Neural cell (in vitro differentiated cells): ENCODE results near the gene FBXO11. TPM values are rescaled to one million over a fixed set of nuclear protein-coding genes. Genes with fewer than 3 reads are reported as not detected.
A peak's percentile ranks its signal among the peaks of the same experiment; 100 is the strongest.
"Not testable (repeated sequence)": the region's sequence is repeated elsewhere in the genome, so short reads cannot be mapped to it uniquely, and the experiment has no call there.

Source experiments
- H2AFZ ChIP-seq: fragments of 200-600, 300-800 bp; sonication (generic), shearing (Covaris generic); 2 replicates; pipeline ENCODE4 v1.6.0; 2014; ENCODE audit warnings: low read depth, mild to moderate bottlenecking, antibody characterized with exemption, low read length, moderate library complexity
- H3F3A ChIP-seq: fragments of 200-600 bp; shearing (Covaris generic); 2 replicates; pipeline ENCODE4 v1.6.1; 2016; ENCODE audit warnings: mild to moderate bottlenecking, moderate library complexity, mixed read lengths, antibody characterized with exemption, low read length; ENCODE audit not compliant: insufficient read depth, poor library complexity, severe bottlenecking
- H3K27ac ChIP-seq: fragments of 200-600, 300-800 bp; sonication (generic), shearing (Covaris generic); 2 replicates; pipeline ENCODE4 v1.5.1; 2014; ENCODE audit warnings: mild to moderate bottlenecking, low read length, moderate library complexity
- H3K27me3 ChIP-seq: fragments of 300-800, 200-600 bp; sonication (generic), shearing (Covaris generic); 2 replicates; pipeline ENCODE4 v1.6.0; 2014; ENCODE audit warnings: mild to moderate bottlenecking, low read depth, low read length, moderate library complexity; ENCODE audit not compliant: insufficient read depth
- H3K36me3 ChIP-seq: fragments of 300-800, 200-600 bp; sonication (generic), shearing (Covaris generic); 2 replicates; pipeline ENCODE4 v1.5.1; 2014; ENCODE audit warnings: mild to moderate bottlenecking, antibody characterized with exemption, low read length, moderate library complexity; ENCODE audit not compliant: insufficient read depth
- H3K4me2 ChIP-seq: fragments of 300-800, 200-600 bp; sonication (generic), shearing (Covaris generic); 2 replicates; pipeline ENCODE4 v1.6.0; 2014; ENCODE audit warnings: mild to moderate bottlenecking, low read length
- H3K4me3 ChIP-seq: fragments of 300-800, 200-600 bp; sonication (generic), shearing (Covaris generic); 2 replicates; pipeline ENCODE4 v1.5.1; 2014; ENCODE audit warnings: mild to moderate bottlenecking, low read length, moderate library complexity
- H3K79me2 ChIP-seq: fragments of 200-600 bp; shearing (Covaris generic); replicated peaks from 2 replicates; pipeline ENCODE4 v1.6.0; 2014; ENCODE audit warnings: mild to moderate bottlenecking, low read length, moderate library complexity; ENCODE audit not compliant: insufficient read depth
- H3K9ac ChIP-seq: fragments of 300-800, 200-600 bp; sonication (generic), shearing (Covaris generic); 2 replicates; pipeline ENCODE4 v1.6.1; 2016; ENCODE audit warnings: mild to moderate bottlenecking, low read length, mixed read lengths
- H3K9me2 ChIP-seq: fragments of 200-600 bp; shearing (Covaris generic); 2 replicates; pipeline ENCODE4 v1.6.1; 2016; ENCODE audit warnings: mild to moderate bottlenecking, low read length, mixed read lengths; ENCODE audit not compliant: insufficient read depth
- H3K9me3 ChIP-seq: fragments of 200-600, 300-800 bp; sonication (generic), shearing (Covaris generic); 2 replicates; pipeline ENCODE4 v1.6.1; 2016; ENCODE audit warnings: mild to moderate bottlenecking, mixed run types, low read length, moderate library complexity, mixed read lengths
- H4K20me1 ChIP-seq: fragments of 200-600 bp; shearing (Covaris generic); 2 replicates; pipeline ENCODE4 v1.6.1; 2016; ENCODE audit warnings: mild to moderate bottlenecking, mixed run types; ENCODE audit not compliant: insufficient read depth
- CTCF ChIP-seq: fragments of 450-650 bp; IDR thresholded peaks from 2 replicates; pipeline ENCODE4 v1.5.1; 2014; ENCODE audit warnings: antibody characterized with exemption, mild to moderate bottlenecking, moderate library complexity; ENCODE audit not compliant: poor library complexity, severe bottlenecking
- EP300 ChIP-seq: fragments of 450-650 bp; conservative IDR thresholded peaks from 2 replicates; pipeline ENCODE4 v1.6.1; 2014; ENCODE audit warnings: antibody characterized with exemption, mild to moderate bottlenecking, moderate library complexity; ENCODE audit not compliant: poor library complexity, severe bottlenecking
- EZH2 ChIP-seq: fragments of 200-600, 300-800 bp; shearing (Covaris generic), sonication (generic); IDR thresholded peaks from 2 replicates; pipeline ENCODE4 v1.6.1; 2014; ENCODE audit warnings: antibody characterized with exemption, low read length, borderline replicate concordance, mild to moderate bottlenecking; ENCODE audit not compliant: insufficient read depth, poor library complexity, severe bottlenecking
- MXI1 ChIP-seq: fragments of 450-650 bp; conservative IDR thresholded peaks from 2 replicates; pipeline ENCODE4 v1.6.1; 2014; ENCODE audit warnings: antibody characterized with exemption, mild to moderate bottlenecking; ENCODE audit not compliant: poor library complexity, severe bottlenecking
- POLR2AphosphoS5 ChIP-seq: IDR thresholded peaks from 2 replicates; pipeline ENCODE4 v1.6.1; 2012
- RAD21 ChIP-seq: fragments of 450-650 bp; conservative IDR thresholded peaks from 2 replicates; pipeline ENCODE4 v1.6.1; 2014; ENCODE audit warnings: antibody characterized with exemption, mild to moderate bottlenecking, moderate library complexity
- REST ChIP-seq: IDR thresholded peaks from 2 replicates; pipeline ENCODE4 v1.6.1; 2012; ENCODE audit warnings: borderline replicate concordance
- SMC3 ChIP-seq: fragments of 450-650 bp; conservative IDR thresholded peaks from 2 replicates; pipeline ENCODE4 v1.6.1; 2014; ENCODE audit warnings: antibody characterized with exemption, mild to moderate bottlenecking, moderate library complexity; ENCODE audit not compliant: poor library complexity
- TAF1 ChIP-seq: IDR thresholded peaks from 2 replicates; pipeline ENCODE4 v1.6.1; 2012; ENCODE audit warnings: low read depth
- polyA plus RNA-seq: library from polyadenylated mRNA; depleted of rRNA; stranded (reverse); fragments of >200 nt; gene quantifications from 2 replicates; pipeline ENCODE4 v1.2.3, GENCODE V29; 2014

FBXO11 gene
- polyA plus RNA-seq, 1 donor from 2014 or later, result 132 TPM

GRCh38 chr2:47903781-47904490, 2.4 kb downstream of the FBXO11 start:
- Histone ChIP-seq H3K79me2 (peaks cover 59% of the 10 kb centered on the region), H4K20me1 (peaks cover 31% of the 10 kb centered on the region), H3K27ac (peak overlapping the region; percentile 98)

DNA sequence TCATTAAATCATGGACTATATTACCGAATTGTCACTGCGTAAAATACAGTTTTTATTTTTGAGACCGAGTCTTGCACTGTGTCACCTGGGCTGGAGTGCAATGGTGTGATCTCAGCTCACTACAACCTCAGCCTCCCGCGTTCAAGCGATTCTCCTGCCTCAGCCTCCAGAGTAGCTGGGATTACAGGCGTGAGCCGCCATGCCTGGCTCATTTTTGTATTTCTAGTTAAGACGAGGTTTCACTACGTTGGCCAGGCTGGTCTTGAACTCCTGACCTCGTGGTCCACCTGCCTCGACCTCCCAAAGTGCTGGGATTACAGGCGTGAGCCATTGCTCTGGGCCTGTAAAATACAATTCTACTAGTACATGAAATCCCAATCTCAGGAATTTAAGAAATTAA, 4.4 kb downstream of the FBXO11 start:
- H3K79me2 ChIP-seq, result peaks cover 78% of the 10 kb centered on the region
- H3K4me3 ChIP-seq, result peak overlapping the region; percentile 92
- H4K20me1 ChIP-seq, result peaks cover 31% of the 10 kb centered on the region
- H3K27ac ChIP-seq, H3K36me3 ChIP-seq, H3F3A ChIP-seq, H3K9me3 ChIP-seq, H3K27me3 ChIP-seq, H2AFZ ChIP-seq, H3K9ac ChIP-seq, H3K9me2 ChIP-seq: not testable (repeated sequence)
- peak overlapping the region; percentile 86 for H3K4me2 ChIP-seq

More at GRCh38 chr2:47903781-47904490, 2.4 kb downstream of the FBXO11 start:
- Histone ChIP-seq H3K9me3 (no peaks in the 10 kb centered on the region), H3K36me3 (no peaks in the 10 kb centered on the region), H3F3A (no peaks in the 10 kb centered on the region), H3K9me2 (no peaks in the 10 kb centered on the region), H3K27me3 (no peaks in the 10 kb centered on the region), H3K9ac (peak overlapping the region; percentile 99), H3K4me2 (peak overlapping the region; percentile 86), H2AFZ (no peak overlapping the region), H3K4me3 (peak overlapping the region; percentile 92)
- no peak for TF ChIP-seq MXI1
- TF ChIP-seq SMC3, result peak; percentile 10
- TF ChIP-seq CTCF, result no peak

DNA sequence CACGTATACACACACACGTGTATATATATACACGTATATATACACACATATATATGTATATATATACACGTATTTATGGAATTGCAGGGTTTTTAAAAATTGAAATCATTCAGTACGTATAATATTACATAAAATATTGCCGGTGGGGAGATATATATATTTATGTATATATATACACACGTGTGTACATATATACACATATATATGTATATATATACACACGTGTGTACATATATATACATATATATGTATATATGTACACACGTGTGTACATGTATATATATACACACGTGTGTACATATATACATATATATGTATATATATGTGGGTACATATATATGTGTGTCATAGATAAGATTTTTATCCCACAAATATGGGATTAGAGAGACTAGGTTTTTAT, 5.4 kb downstream of the FBXO11 start:
- Histone ChIP-seq H3K4me2 (no peak overlapping the region), H3K79me2 (peaks cover 88% of the 10 kb centered on the region), H3K9ac (no peak overlapping the region), H3K4me3 (no peak overlapping the region), H4K20me1 (peaks cover 35% of the 10 kb centered on the region), H3F3A (no peaks in the 10 kb centered on the region), H3K27ac (no peak overlapping the region), H3K27me3 (no peaks in the 10 kb centered on the region), H3K9me2 (no peaks in the 10 kb centered on the region), H3K36me3 (no peaks in the 10 kb centered on the region), H3K9me3 (no peaks in the 10 kb centered on the region), H2AFZ (no peak overlapping the region)
- TF ChIP-seq REST (no peak), RAD21 (no peak), POLR2AphosphoS5 (no peak), CTCF (no peak), EP300 (no peak), SMC3 (no peak), TAF1 (no peak), MXI1 (no peak), EZH2 (no peak)
